ENCODE results near the gene TESK2. TPM values are rescaled to one million over a fixed set of nuclear protein-coding genes. Genes with fewer than 3 reads are reported as not detected.

TESK2 gene
- total and polyA plus RNA-seq, 2 of the 8 experiments (the other 6 are each of a cell fraction or from before 2014, with no cell fraction given): 10.8 to 12.6 TPM

DNA sequence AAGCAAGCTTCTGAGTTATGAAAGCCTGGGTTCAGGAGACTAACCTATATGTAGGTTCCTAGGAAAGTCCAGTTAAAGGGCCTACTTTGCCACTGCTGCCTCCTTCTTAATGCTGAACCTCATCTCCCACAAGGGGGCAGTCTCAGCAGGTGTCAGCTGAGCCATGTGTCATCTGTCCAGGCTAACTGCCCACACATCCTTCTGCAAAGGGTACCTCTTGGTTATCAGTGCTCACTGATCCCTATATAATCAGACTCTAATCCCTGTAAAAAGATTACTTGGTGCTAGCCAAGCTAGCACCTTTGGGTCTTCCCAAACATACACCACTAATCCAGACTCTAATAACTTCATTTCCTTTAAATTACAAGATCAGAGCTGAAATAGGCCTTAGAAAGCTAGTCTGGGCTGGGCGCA is 21.7 kb upstream of the TESK2 start:
- no peak overlapping the region for H2AK5ac ChIP-seq (ENCODE audit: low read depth, low read length)
- no peak overlapping the region for H2BK120ac ChIP-seq (replicated peaks; ENCODE audit: low read depth, low read length)
- H3K23me2 ChIP-seq (ENCODE audit: low read depth, low read length): no peaks in the 10 kb centered on the region; the same call in 1 of the 2 replicates
- H3K4me3 ChIP-seq (ENCODE audit: extremely low read depth in 1 of 4, insufficient read depth in 2 of 4, low read depth in 3 of 4, low read length in 4 of 4): no peak overlapping the region
- H2BK20ac ChIP-seq (ENCODE audit: low read length): no peak overlapping the region
- no peak overlapping the region for H3K18ac ChIP-seq (ENCODE audit: extremely low read depth, low read length)
- no peaks in the 10 kb centered on the region for H3K79me1 ChIP-seq (ENCODE audit: low read depth, low read length)
- no peak overlapping the region for H3K9ac ChIP-seq (replicated peaks in 1 of 4; ENCODE audit: extremely low read depth in 1 of 4, low read depth in 3 of 4, low read length in 3 of 4)
- H3K79me2 ChIP-seq (ENCODE audit: control insufficient read depth in 1 of 2, insufficient read depth in 2 of 2, low read length in 2 of 2): peaks cover 0 to 19% of the 10 kb centered on the region in 2 experiments; a peak in 2 of 4 replicates
- H3K23ac ChIP-seq (ENCODE audit: insufficient read length): no peak overlapping the region
- H4K5ac ChIP-seq (ENCODE audit: insufficient read length, low read depth, low read length): no peak overlapping the region
- no peaks in the 10 kb centered on the region for H3K27me3 ChIP-seq (replicated peaks in 1 of 4; ENCODE audit: control insufficient read depth in 3 of 4, extremely low read depth in 1 of 4, insufficient read depth in 3 of 4, low read length in 3 of 4)
- H4K91ac ChIP-seq (replicated peaks; ENCODE audit: insufficient read length, low read length): no peak overlapping the region
- ChIA-PET CTCF (ENCODE audit: partially characterized antibody) (interaction anchor here (0.6 to 8.4 kb wide), 31 partner anchors 9 to 1419 kb away, joined by 3 to 133 read pairs (median 6); partner anchors contain the start of gene PRDX1), POLR2A (ENCODE audit: partially characterized antibody) (interaction anchor here (0.6 to 16.2 kb wide), 26 partner anchors 9 to 1024 kb away, joined by 3 to 429 read pairs (median 4); partner anchors contain the start of genes AKR1A1, CCDC163, GPBP1L1 and MMACHC)
- no peak overlapping the region for H3K14ac ChIP-seq (ENCODE audit: insufficient read length)
- no peak overlapping the region for H2AFZ ChIP-seq (ENCODE audit: low read length)
- no peak overlapping the region for H3K4me2 ChIP-seq (ENCODE audit: insufficient read depth in 1 of 2, low read depth in 2 of 2, low read length in 2 of 2)
- WGBS, 2 experiments (ENCODE audit: extremely low coverage in 1 of 2, insufficient coverage in 1 of 2, insufficient read length in 1 of 2, insufficient replicate concordance in 2 of 2, low coverage in 1 of 2, low lambda C conversion rate in 2 of 2, missing lambda C conversion rate in 1 of 2): 100% methylated on average over 1 of the region's 1 CpG; no CpG with 5 or more reads in 1 of the 2 experiments
- H2BK15ac ChIP-seq (ENCODE audit: low read length): no peak overlapping the region
- H3K27ac ChIP-seq (ENCODE audit: low read depth, low read length): no peak overlapping the region
- peaks cover 46 to 88% (median 77%) of the 10 kb centered on the region in 4 experiments for H3K36me3 ChIP-seq (ENCODE audit: control insufficient read depth in 2 of 4, insufficient read depth in 4 of 4, low read length in 3 of 4)
- H3K4ac ChIP-seq (replicated peaks; ENCODE audit: insufficient read length, low read depth, low read length): no peak overlapping the region
- no peak overlapping the region for H4K8ac ChIP-seq (ENCODE audit: extremely low read depth, insufficient read depth, low read length)
- H3K56ac ChIP-seq (replicated peaks; ENCODE audit: insufficient read length, low read depth, low read length): no peak overlapping the region
- H4K20me1 ChIP-seq (replicated peaks in 1 of 2; ENCODE audit: control insufficient read depth in 1 of 2, insufficient read depth in 2 of 2, low read length in 2 of 2): peaks cover 22 to 23% of the 10 kb centered on the region in 2 experiments
- no peak overlapping the region for H2BK12ac ChIP-seq (ENCODE audit: low read depth, low read length)
- H3K4me1 ChIP-seq (replicated peaks in 1 of 4; ENCODE audit: control insufficient read depth in 3 of 4, insufficient read depth in 4 of 4, low read length in 3 of 4): no peaks in the 10 kb centered on the region
- DNase-seq (ENCODE audit: low read depth in 1 of 2, low spot score in 2 of 2) (peak in 1 of 2 experiments; percentile 68), FAIRE-seq (no peak)
- H3K9me3 ChIP-seq (ENCODE audit: insufficient read depth in 2 of 2, low read depth in 1 of 2, low read length in 1 of 2): no peaks in the 10 kb centered on the region
- no peak overlapping the region for H2BK5ac ChIP-seq (ENCODE audit: low read depth, low read length)
- peak; percentile 73 for TF ChIP-seq MAX (IDR thresholded peaks at IDR 0.05)
- no peak for TF ChIP-seq HDAC6 (IDR thresholded peaks at IDR 0.05; ENCODE audit: low read depth, low read length)
- no peak for TF ChIP-seq SP2 (IDR thresholded peaks at IDR 0.05; ENCODE audit: low read length)
- 0 out of 2 replicates have a peak, but pooled peaks have one; percentile 21 for TF ChIP-seq USF2 (IDR thresholded peaks at IDR 0.05; ENCODE audit: low read length)
- TF ChIP-seq POLR2AphosphoS5 (IDR thresholded peaks at IDR 0.05; ENCODE audit: low read depth, low read length): peak; percentile 63; the same call in 1 of the 2 replicates
- TF ChIP-seq RAD21 (IDR thresholded peaks at IDR 0.05 in 1 of 2, conservative IDR thresholded peaks at IDR 0.05 in 1 of 2; ENCODE audit: low read depth in 2 of 2, low read length in 2 of 2): peak; percentile 70 to 72
